NAMALWA (cell line): ENCODE results near the gene PPEF2.

Source experiments
- DNase-seq: peaks from one replicate; pipeline ENCODE4 v3.0.0-alpha.2; 2015; ENCODE audit warnings: low spot score

Gene PPEF2

GRCh38 chr4:75830906-75831305 is 71.3 kb downstream of the PPEF2 start:
- DNase-seq = no peak

DNA sequence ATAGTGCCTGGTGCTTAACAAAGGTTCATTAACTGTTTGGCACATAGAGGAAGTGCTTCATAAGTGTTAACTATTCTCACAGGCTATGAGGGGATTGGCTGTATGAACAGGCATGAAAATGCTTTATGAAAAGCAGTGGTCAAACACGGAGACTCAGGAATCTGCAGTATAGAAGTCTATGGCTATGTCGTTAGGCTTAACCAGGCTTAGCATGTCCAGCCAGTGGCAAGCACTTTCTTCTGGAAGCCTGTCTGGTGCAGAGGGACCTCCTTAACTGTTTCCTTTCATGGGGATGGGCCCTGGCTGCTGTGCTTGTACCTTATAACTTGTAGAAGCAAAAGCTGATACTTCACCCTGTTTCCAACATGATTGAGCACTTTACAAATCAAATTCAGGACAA is 78.4 kb downstream of the PPEF2 start:
- DNase-seq = no peak

DNA sequence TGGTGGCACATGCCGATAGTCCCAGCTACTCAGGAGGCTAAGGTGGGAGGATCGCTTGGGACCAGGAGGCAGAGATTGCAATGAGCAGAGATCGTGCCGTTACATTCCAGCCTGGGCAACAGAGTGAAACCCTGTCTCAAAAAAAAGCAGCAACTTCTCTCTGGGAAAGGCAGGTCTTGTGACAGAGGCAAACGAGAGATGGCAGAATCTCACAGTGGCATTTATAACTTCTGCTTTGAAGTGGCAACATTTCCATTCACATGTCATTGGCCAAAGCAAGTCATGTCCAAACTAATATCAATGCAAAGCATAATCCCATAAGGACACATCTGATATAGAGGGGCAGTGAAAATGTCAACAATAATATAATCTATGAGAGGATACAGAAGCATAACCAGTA is 79.8 kb downstream of the PPEF2 start:
- no peak for DNase-seq

DNA sequence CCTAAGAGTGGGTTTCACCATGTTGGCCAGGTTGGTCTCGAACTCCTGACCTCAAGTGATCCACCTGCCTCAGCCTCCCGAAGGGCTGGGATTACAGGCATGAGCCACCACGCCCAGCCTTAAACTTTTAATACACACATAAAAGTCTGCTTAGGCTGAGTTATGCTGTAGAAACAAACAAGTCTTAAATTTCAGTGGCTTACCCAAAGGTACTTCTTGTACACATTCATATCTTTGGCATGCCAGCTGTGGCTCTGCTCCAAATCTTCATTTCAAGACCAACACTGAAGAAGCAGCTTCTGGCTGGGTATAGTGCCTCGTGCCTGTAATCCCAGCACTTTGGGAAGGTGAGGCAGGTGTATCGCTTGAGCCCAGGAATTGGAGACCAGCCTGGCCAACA is 80.3 kb downstream of the PPEF2 start:
- no peak for DNase-seq

GRCh38 chr4:75821216-75821615 is 81.0 kb downstream of the PPEF2 start:
- no peak for DNase-seq

GRCh38 chr4:75820676-75821075 is 81.6 kb downstream of the PPEF2 start:
- DNase-seq = no peak

- no peak for DNase-seq
Measured at GRCh38 chr4:75820197-75820596, 82.1 kb downstream of the PPEF2 start.

DNA sequence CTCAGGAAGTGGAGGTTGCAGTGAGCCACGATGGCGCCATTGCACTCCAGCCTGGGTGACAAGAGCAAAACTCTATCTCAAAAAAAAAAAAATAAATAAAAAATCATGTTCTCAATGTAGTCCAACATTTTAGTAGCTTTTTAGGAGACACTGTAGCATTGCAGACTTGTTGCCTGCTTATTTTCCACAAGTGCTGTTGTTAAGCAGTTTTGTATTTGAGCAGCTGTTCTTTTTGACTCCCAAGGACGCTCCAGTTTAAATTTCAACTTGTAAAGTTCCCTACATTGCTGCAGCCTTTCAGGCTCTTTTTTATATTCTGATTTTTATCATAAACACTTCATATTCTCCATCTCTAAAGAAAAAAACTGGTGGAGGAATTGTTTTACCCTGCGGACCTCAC is 83.1 kb downstream of the PPEF2 start:
- no peak for DNase-seq

DNA sequence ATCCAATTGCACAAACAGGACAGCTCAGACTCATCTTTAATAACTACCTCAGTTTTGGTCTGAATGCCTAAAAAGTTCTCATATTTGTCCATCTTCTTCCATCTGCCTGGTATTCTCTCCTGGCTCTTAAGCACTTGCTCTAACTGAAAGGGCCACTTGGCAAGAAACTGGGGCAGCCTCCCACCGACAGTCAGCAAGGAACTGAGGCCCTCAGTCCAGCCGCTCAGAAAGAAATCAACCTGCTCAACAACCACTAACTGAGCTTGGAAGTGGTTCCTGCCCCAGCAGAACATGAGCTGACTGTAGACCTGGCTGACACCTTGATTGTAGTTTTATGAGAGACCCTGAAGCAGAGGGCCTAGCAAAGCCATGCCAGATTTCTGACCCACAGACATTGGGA is 84.4 kb downstream of the PPEF2 start:
- DNase-seq = no peak
